ENCODE measurements around the gene SEC31B. TPM values are rescaled to one million over a fixed set of nuclear protein-coding genes. Genes with fewer than 3 reads are reported as not detected.
A peak's percentile ranks its signal among the peaks of the same experiment; 100 is the strongest.

The SEC31B gene
- total and polyA plus RNA-seq, 9 of the 15 experiments (the other 6 are each of a cell fraction or from before 2014, with no cell fraction given) = 0.91 to 7.0 (median 2.4) TPM

- peaks cover 24% of the 10 kb centered on the region for H3K79me2 ChIP-seq (ENCODE audit: control insufficient read depth, insufficient read depth, low read length)
- DNase-seq (ENCODE audit: extremely low read depth in 1 of 4, low spot score in 3 of 4) (peak in 3 of 4 experiments; percentile 11 to 19 (median 16)), FAIRE-seq (no peak), ATAC-seq (peak; percentile 55)
- peak overlapping the region; percentile 86 to 92 for H3K9ac ChIP-seq (ENCODE audit: insufficient read depth in 1 of 2, low read depth in 2 of 2, low read length in 2 of 2)
- peak overlapping the region; percentile 82 for H3K27ac ChIP-seq (ENCODE audit: extremely low read depth, low read depth, low read length)
- peaks cover 44% of the 10 kb centered on the region for H3K36me3 ChIP-seq (ENCODE audit: control insufficient read depth, insufficient read depth, low read length)
- H3K9me3 ChIP-seq (replicated peaks; ENCODE audit: control insufficient read depth, insufficient read depth, low read depth, low read length) = no peaks in the 10 kb centered on the region; the same call in 1 of the 2 replicates
- no peaks in the 10 kb centered on the region for H3K9me1 ChIP-seq (ENCODE audit: control insufficient read depth, insufficient read depth, low read length)
- H3K4me2 ChIP-seq (ENCODE audit: insufficient read depth, low read length) = peak overlapping the region; percentile 82
- H3K27me3 ChIP-seq (ENCODE audit: control insufficient read depth in 2 of 2, insufficient read depth in 2 of 2, low read length in 2 of 2) = no peaks in the 10 kb centered on the region
- POLR2A ChIA-PET = no interaction called here
- CTCF ChIA-PET (ENCODE audit: low intra/inter-chr PET ratio) = no interaction called here
- H2AFZ ChIP-seq (ENCODE audit: low read depth, low read length) = peak overlapping the region; percentile 92
- WGBS (ENCODE audit: insufficient coverage, low coverage, missing lambda C conversion rate) = under 1% methylated on average over 18 of the region's 18 CpGs
- peaks cover 0 to 14% of the 10 kb centered on the region in 2 experiments; a peak in 3 of 5 replicates for H3K4me1 ChIP-seq (replicated peaks in 1 of 2; ENCODE audit: control insufficient read depth in 2 of 2, insufficient read depth in 2 of 2, low read length in 2 of 2)
- in situ Hi-C loops (cut with MboI) (no loop called here), intact Hi-C loops (cut with micrococcal nuclease) (no loop called here)
- no TSS peak for BruUV-seq (replicated peaks)
- H4K20me1 ChIP-seq (replicated peaks; ENCODE audit: control insufficient read depth, insufficient read depth, low read length) = no peaks in the 10 kb centered on the region
- H3K4me3 ChIP-seq = peak overlapping the region; percentile 82
- TF ChIP-seq, protein P1, sequence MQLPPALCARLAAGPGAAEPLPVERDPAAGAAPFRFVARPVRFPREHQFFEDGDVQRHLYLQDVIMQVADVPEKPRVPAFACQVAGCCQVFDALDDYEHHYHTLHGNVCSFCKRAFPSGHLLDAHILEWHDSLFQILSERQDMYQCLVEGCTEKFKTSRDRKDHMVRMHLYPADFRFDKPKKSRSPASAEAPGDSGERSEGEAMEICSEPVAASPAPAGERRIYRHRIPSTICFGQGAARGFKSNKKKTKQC (CRISPR knock-in tag; IDR thresholded peaks at IDR 0.05) = no peak
- 0 out of 2 replicates have a peak, but pooled peaks have one; percentile 3 for TF ChIP-seq TFAP4 (CRISPR knock-in tag; IDR thresholded peaks at IDR 0.05; ENCODE audit: borderline replicate concordance)
- TF ChIP-seq SAP30 (IDR thresholded peaks at IDR 0.05; ENCODE audit: borderline replicate concordance, insufficient read depth, low read depth, low read length, poor library complexity, severe bottlenecking) = no peak
- no peak for TF ChIP-seq ZNF395 (CRISPR knock-in tag; IDR thresholded peaks at IDR 0.05)
- peak; percentile 74 for TF ChIP-seq L3MBTL2 (IDR thresholded peaks at IDR 0.05)
- peak in 1 of 2 experiments; percentile 49 for TF ChIP-seq E2F6 (IDR thresholded peaks at IDR 0.05; ENCODE audit: borderline replicate concordance in 1 of 2, extremely low read depth in 1 of 2, insufficient read depth in 1 of 2, insufficient read length in 1 of 2, low read depth in 1 of 2, low read length in 1 of 2, poor library complexity in 1 of 2, severe bottlenecking in 1 of 2)
- no peak for TF ChIP-seq CSDE1 (IDR thresholded peaks at IDR 0.05)
- TF ChIP-seq RBM17 (IDR thresholded peaks at IDR 0.05; ENCODE audit: borderline replicate concordance, low read depth, low read length) = no peak
- TF ChIP-seq ZNF408 (CRISPR knock-in tag; IDR thresholded peaks at IDR 0.05; ENCODE audit: low read depth) = no peak
- no peak for TF ChIP-seq ZNF75A (CRISPR knock-in tag; IDR thresholded peaks at IDR 0.05)
- 0 out of 2 replicates have a peak, but pooled peaks have one; percentile 2 for TF ChIP-seq SPI1 (IDR thresholded peaks at IDR 0.05; ENCODE audit: borderline replicate concordance, low read depth, low read length)
- TF ChIP-seq, protein P2, sequence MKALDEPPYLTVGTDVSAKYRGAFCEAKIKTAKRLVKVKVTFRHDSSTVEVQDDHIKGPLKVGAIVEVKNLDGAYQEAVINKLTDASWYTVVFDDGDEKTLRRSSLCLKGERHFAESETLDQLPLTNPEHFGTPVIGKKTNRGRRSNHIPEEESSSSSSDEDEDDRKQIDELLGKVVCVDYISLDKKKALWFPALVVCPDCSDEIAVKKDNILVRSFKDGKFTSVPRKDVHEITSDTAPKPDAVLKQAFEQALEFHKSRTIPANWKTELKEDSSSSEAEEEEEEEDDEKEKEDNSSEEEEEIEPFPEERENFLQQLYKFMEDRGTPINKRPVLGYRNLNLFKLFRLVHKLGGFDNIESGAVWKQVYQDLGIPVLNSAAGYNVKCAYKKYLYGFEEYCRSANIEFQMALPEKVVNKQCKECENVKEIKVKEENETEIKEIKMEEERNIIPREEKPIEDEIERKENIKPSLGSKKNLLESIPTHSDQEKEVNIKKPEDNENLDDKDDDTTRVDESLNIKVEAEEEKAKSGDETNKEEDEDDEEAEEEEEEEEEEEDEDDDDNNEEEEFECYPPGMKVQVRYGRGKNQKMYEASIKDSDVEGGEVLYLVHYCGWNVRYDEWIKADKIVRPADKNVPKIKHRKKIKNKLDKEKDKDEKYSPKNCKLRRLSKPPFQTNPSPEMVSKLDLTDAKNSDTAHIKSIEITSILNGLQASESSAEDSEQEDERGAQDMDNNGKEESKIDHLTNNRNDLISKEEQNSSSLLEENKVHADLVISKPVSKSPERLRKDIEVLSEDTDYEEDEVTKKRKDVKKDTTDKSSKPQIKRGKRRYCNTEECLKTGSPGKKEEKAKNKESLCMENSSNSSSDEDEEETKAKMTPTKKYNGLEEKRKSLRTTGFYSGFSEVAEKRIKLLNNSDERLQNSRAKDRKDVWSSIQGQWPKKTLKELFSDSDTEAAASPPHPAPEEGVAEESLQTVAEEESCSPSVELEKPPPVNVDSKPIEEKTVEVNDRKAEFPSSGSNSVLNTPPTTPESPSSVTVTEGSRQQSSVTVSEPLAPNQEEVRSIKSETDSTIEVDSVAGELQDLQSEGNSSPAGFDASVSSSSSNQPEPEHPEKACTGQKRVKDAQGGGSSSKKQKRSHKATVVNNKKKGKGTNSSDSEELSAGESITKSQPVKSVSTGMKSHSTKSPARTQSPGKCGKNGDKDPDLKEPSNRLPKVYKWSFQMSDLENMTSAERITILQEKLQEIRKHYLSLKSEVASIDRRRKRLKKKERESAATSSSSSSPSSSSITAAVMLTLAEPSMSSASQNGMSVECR (CRISPR knock-in tag; IDR thresholded peaks at IDR 0.05) = peak; percentile 38; the same call in 1 of the 2 replicates
These were observed 9.3 kb upstream of the SEC31B start for GRCh38 chr10:100528921-100529474.
